A673 (cell line): ENCODE results near the gene DSCAML1.

Experiments used
- EZH2 ChIP-seq: fragments of 200-600 bp; sonication (generic); IDR thresholded peaks from 2 replicates; pipeline ENCODE4 v1.6.1; 2017; ENCODE audit warnings: borderline replicate concordance, low read depth, mild to moderate bottlenecking, mixed read lengths, antibody characterized with exemption, low read length; ENCODE audit not compliant: poor library complexity, severe bottlenecking
- TF ChIP-seq, protein P1 (sequence below): fragments of 300-800, 200-600 bp; sonication (generic); conservative IDR thresholded peaks from 2 replicates; pipeline ENCODE4 v1.5.1; 2017; ENCODE audit warnings: low read depth, mild to moderate bottlenecking, antibody characterized with exemption, low read length, moderate library complexity, mixed read lengths

DNA sequence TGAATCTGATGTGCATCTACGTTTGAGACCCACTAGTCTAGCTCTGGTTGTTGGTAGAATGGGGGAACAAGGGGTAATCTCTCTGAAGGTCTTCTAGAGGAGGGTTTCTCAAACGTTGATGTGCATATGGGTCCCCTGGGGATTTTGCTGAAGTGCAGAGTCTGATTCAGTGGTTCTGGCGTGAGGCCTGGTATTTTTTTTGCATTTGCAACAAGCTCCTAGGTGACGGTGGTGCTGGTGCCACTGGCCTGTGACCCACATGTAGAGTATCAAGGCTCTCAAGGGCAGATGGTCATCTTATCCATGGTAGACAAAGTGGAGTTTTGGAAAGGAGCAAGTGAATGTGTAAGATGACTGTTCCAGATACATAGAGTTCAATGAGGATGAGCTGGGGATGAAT lies 372.2 kb downstream of the DSCAML1 start:
- TF ChIP-seq, protein P1, sequence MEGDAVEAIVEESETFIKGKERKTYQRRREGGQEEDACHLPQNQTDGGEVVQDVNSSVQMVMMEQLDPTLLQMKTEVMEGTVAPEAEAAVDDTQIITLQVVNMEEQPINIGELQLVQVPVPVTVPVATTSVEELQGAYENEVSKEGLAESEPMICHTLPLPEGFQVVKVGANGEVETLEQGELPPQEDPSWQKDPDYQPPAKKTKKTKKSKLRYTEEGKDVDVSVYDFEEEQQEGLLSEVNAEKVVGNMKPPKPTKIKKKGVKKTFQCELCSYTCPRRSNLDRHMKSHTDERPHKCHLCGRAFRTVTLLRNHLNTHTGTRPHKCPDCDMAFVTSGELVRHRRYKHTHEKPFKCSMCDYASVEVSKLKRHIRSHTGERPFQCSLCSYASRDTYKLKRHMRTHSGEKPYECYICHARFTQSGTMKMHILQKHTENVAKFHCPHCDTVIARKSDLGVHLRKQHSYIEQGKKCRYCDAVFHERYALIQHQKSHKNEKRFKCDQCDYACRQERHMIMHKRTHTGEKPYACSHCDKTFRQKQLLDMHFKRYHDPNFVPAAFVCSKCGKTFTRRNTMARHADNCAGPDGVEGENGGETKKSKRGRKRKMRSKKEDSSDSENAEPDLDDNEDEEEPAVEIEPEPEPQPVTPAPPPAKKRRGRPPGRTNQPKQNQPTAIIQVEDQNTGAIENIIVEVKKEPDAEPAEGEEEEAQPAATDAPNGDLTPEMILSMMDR, result no peak
- TF ChIP-seq EZH2, result no peak
